Esophagus muscularis mucosa (tissue), 4 donors: ENCODE data around the gene LGALS12.
"Not testable (repeated sequence)": the region's sequence is repeated elsewhere in the genome, so short reads cannot be mapped to it uniquely, and the experiment has no call there.

Source experiments
- EP300 ChIP-seq: sonication (generic); formaldehyde crosslinking; IDR thresholded peaks from one replicate; pipeline ENCODE4 v1.6.1; 2017; ENCODE audit warnings: antibody characterized with exemption
- POLR2AphosphoS5 ChIP-seq, 2 donors: sonication (generic); formaldehyde crosslinking; IDR thresholded peaks; one replicate each; pipeline ENCODE4 v1.6.1; 2017; ENCODE audit warnings: antibody characterized with exemption in 2 of 2
- TF ChIP-seq, protein P1 (sequence below), 3 experiments: fragments of 200-600 bp in 2 of 3; fragments of 450-650 bp in 1 of 3; sonication (generic) in 2 of 3; IDR thresholded peaks; one replicate each; pipeline ENCODE4 v1.5.1; 2017 to 2019; ENCODE audit warnings: antibody characterized with exemption in 3 of 3, mild to moderate bottlenecking in 2 of 3, moderate library complexity in 1 of 3

DNA sequence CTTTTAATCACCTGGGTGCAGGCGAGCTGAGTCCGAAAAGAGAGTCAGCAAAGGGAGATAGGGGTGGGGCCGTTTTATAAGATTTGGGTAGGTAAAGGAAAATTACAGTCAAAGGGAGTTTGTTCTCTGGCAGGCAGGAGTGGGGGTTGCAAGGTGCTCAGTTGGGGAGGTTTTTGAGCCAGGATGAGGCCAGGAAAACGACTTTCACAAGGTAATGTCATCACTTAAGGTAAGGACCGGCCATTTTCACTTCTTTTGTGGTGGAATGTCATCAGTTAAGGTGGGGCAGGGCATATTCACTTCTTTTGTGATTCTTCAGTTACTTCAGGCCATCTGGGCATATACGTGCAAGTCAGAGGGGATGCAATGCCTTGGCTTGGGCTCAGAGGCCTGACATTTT is 23.5 kb downstream of the LGALS12 start:
- TF ChIP-seq, protein P1, sequence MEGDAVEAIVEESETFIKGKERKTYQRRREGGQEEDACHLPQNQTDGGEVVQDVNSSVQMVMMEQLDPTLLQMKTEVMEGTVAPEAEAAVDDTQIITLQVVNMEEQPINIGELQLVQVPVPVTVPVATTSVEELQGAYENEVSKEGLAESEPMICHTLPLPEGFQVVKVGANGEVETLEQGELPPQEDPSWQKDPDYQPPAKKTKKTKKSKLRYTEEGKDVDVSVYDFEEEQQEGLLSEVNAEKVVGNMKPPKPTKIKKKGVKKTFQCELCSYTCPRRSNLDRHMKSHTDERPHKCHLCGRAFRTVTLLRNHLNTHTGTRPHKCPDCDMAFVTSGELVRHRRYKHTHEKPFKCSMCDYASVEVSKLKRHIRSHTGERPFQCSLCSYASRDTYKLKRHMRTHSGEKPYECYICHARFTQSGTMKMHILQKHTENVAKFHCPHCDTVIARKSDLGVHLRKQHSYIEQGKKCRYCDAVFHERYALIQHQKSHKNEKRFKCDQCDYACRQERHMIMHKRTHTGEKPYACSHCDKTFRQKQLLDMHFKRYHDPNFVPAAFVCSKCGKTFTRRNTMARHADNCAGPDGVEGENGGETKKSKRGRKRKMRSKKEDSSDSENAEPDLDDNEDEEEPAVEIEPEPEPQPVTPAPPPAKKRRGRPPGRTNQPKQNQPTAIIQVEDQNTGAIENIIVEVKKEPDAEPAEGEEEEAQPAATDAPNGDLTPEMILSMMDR (IDR thresholded peaks at IDR 0.05), result not testable (repeated sequence)
- not testable (repeated sequence) for TF ChIP-seq EP300; POLR2AphosphoS5 (IDR thresholded peaks at IDR 0.05)
